BE2C (cell line): ENCODE data around the gene NUP210L.

ENCODE experiments used
- DNase-seq: peaks from one replicate; pipeline ENCODE4 v3.0.0-alpha.2; 2020
- H3K27me3 ChIP-seq: fragments of 250-450 bp; sonication (Bioruptor Pico); 2 replicates; pipeline ENCODE4 v1.5.1; 2020; ENCODE audit warnings: mild to moderate bottlenecking
- H3K36me3 ChIP-seq: fragments of 250-450 bp; sonication (Bioruptor Pico); 2 replicates; pipeline ENCODE4 v1.5.1; 2020; ENCODE audit warnings: mild to moderate bottlenecking
- H3K4me1 ChIP-seq: fragments of 250-450 bp; sonication (Bioruptor Pico); 2 replicates; pipeline ENCODE4 v1.5.1; 2020
- H3K4me3 ChIP-seq: 2 replicates; pipeline ENCODE4 v1.5.1; 2011; ENCODE audit warnings: low read depth, low read length
- H3K9me3 ChIP-seq: fragments of 250-450 bp; sonication (Bioruptor Pico); 2 replicates; pipeline ENCODE4 v1.5.1; 2020
- TF ChIP-seq, protein P1 (sequence below): IDR thresholded peaks from 2 replicates; pipeline ENCODE4 v1.5.1; 2012; ENCODE audit warnings: mild to moderate bottlenecking, low read depth, low read length

The NUP210L gene

GRCh38 chr1:154191990-154192461 lies 37.2 kb upstream of the NUP210L start, which contains the start of gene TPM3:
Gene TPM3, minus strand, starts transcription at chr1:154192100. Its CDS starts 82 bp downstream, at chr1:154192018.
- TF ChIP-seq, protein P1, sequence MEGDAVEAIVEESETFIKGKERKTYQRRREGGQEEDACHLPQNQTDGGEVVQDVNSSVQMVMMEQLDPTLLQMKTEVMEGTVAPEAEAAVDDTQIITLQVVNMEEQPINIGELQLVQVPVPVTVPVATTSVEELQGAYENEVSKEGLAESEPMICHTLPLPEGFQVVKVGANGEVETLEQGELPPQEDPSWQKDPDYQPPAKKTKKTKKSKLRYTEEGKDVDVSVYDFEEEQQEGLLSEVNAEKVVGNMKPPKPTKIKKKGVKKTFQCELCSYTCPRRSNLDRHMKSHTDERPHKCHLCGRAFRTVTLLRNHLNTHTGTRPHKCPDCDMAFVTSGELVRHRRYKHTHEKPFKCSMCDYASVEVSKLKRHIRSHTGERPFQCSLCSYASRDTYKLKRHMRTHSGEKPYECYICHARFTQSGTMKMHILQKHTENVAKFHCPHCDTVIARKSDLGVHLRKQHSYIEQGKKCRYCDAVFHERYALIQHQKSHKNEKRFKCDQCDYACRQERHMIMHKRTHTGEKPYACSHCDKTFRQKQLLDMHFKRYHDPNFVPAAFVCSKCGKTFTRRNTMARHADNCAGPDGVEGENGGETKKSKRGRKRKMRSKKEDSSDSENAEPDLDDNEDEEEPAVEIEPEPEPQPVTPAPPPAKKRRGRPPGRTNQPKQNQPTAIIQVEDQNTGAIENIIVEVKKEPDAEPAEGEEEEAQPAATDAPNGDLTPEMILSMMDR = no peak
- H3K9me3 ChIP-seq = no peaks in the 10 kb centered on the region
- H3K4me3 ChIP-seq = no peak within 1 kb of the TSS
- H3K27me3 ChIP-seq = peaks cover 12% of the 10 kb centered on the region
- H3K4me1 ChIP-seq = no peaks in the 10 kb centered on the region; the same call in 1 of the 2 replicates
- DNase-seq = no peak
- H3K36me3 ChIP-seq = no peaks in the 10 kb centered on the region

- DNase-seq = no peak
- Histone ChIP-seq H3K4me1 (no peaks in the 10 kb centered on the region; the same call in 1 of the 2 replicates), H3K36me3 (no peaks in the 10 kb centered on the region), H3K27me3 (peaks cover 12% of the 10 kb centered on the region), H3K4me3 (no peak overlapping the region), H3K9me3 (no peaks in the 10 kb centered on the region)
- TF ChIP-seq, protein P1 = no peak
Observed at GRCh38 chr1:154190550-154190949, 35.7 kb upstream of the NUP210L start.

DNA sequence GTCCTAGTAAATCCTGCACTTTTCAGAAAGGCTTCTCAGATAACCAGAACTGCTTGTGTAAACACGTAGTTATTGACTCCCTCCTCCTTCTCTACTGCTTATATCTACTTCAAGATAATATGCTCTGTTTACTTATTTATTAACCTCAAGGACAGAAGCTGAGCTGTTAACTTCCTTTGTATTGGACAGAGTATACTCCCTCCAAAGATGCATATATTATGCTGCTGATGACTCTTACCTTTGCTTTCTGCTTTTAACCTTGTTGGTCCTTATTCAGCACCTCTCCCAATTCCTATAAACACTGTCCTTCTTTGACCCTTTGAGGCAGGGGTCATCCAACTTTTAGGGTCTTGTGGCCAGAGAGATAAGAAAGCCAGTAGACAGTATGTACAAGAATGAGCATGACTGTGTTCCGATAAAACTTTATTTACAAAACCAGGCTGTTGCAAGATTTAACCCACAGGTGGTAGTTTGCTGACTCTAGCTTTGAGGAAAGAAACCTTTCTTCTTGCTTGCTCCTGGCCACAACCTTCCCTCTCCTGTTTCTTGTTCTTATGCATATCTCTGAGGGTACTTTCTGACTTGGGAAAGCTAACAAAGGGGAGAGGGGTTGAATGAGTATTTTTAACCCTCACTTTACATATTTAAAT lies 32.1 kb upstream of the NUP210L start:
- Histone ChIP-seq H3K36me3 (no peaks in the 10 kb centered on the region), H3K4me3 (no peak overlapping the region), H3K9me3 (no peaks in the 10 kb centered on the region), H3K4me1 (no peaks in the 10 kb centered on the region), H3K27me3 (peaks cover 3% of the 10 kb centered on the region)
- TF ChIP-seq, protein P1 = no peak
- DNase-seq = no peak

DNA sequence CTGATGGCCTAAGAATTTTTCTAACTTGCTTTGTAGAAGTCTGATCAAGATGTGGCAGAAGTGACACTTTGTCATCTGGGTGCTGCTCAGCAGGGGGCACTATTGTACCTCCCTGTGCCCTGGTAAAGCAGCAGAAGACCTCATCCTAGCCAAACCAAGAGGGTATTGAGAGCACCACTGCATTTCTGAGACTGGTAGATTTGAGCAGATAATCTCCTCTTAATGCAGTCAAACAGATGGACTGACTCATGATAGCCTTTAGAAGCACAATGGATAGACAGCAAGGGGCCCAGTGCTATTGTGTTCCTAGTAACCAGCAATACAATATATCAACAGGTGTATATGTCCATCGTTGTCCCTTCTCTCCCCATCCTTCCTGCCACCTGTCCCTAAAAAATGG lies 31.3 kb upstream of the NUP210L start:
- Histone ChIP-seq H3K9me3 (no peaks in the 10 kb centered on the region), H3K4me3 (no peak overlapping the region), H3K36me3 (no peaks in the 10 kb centered on the region), H3K27me3 (no peaks in the 10 kb centered on the region), H3K4me1 (no peaks in the 10 kb centered on the region)
- TF ChIP-seq, protein P1 = peak; percentile 61
- peak; percentile 48 for DNase-seq

- TF ChIP-seq, protein P1 = no peak
- Histone ChIP-seq H3K4me3 (peak overlapping the region; percentile 94), H3K4me1 (peaks cover 14% of the 10 kb centered on the region)
Observed at GRCh38 chr1:154183046-154183915, 28.4 kb upstream of the NUP210L start.

More at GRCh38 chr1:154183046-154183915, 28.4 kb upstream of the NUP210L start:
- Histone ChIP-seq H3K36me3 (0 out of 2 replicates have a peak, but pooled peaks cover under 1% of the 10 kb centered on the region), H3K27me3 (no peaks in the 10 kb centered on the region), H3K9me3 (no peaks in the 10 kb centered on the region)
- peak; percentile 99 for DNase-seq
